GM04504 (cell line): ENCODE data around the gene ABCC3.
"Not testable (repeated sequence)": the region's sequence is repeated elsewhere in the genome, so short reads cannot be mapped to it uniquely, and the experiment has no call there.

ENCODE experiments used
- DNase-seq: peaks from one replicate; pipeline ENCODE4 v3.0.0-alpha.2; 2012; ENCODE audit warnings: low read depth

Gene ABCC3

GRCh38 chr17:50666316-50666715, 31.6 kb downstream of the ABCC3 start:
- no peak for DNase-seq

GRCh38 chr17:50667259-50668024, 32.8 kb downstream of the ABCC3 start:
- DNase-seq: no peak

- no peak for DNase-seq
These were observed 33.5 kb downstream of the ABCC3 start for GRCh38 chr17:50668025-50668837.

- no peak for DNase-seq
These were observed 34.3 kb downstream of the ABCC3 start for GRCh38 chr17:50668838-50669581.

- no peak for DNase-seq
These were observed 37.4 kb downstream of the ABCC3 start for GRCh38 chr17:50672071-50672470.

- no peak for DNase-seq
These were observed 38.3 kb downstream of the ABCC3 start for GRCh38 chr17:50672831-50673551.

- DNase-seq: no peak
These were observed 40.5 kb downstream of the ABCC3 start for GRCh38 chr17:50675190-50675589.

- no peak for DNase-seq
These were observed 40.9 kb downstream of the ABCC3 start for GRCh38 chr17:50675627-50676026.

GRCh38 chr17:50676065-50676975, 41.6 kb downstream of the ABCC3 start:
- DNase-seq: no peak

GRCh38 chr17:50677851-50678375, 43.2 kb downstream of the ABCC3 start:
- no peak for DNase-seq

- DNase-seq: no peak
These were observed 44.4 kb downstream of the ABCC3 start for GRCh38 chr17:50679008-50679544.

GRCh38 chr17:50680126-50680525, 45.4 kb downstream of the ABCC3 start:
- no peak for DNase-seq

GRCh38 chr17:50680543-50681262, 46.0 kb downstream of the ABCC3 start:
- DNase-seq: not testable (repeated sequence)

- DNase-seq: peak; percentile 71
These were observed 46.9 kb downstream of the ABCC3 start for GRCh38 chr17:50681263-50682200.

- no peak for DNase-seq
These were observed 47.8 kb downstream of the ABCC3 start for GRCh38 chr17:50682441-50682840.

GRCh38 chr17:50682938-50683337, 48.3 kb downstream of the ABCC3 start:
- DNase-seq: no peak

- no peak for DNase-seq
These were observed 49.0 kb downstream of the ABCC3 start for GRCh38 chr17:50683434-50684287.

GRCh38 chr17:50684288-50684611, 49.6 kb downstream of the ABCC3 start:
- no peak for DNase-seq
